SU-DHL-6 (cell line): ENCODE data around the gene RINL.

Source experiments
- EZH2phosphoT487 ChIP-seq: fragments of 200-600 bp; sonication (generic), shearing (Covaris generic); conservative IDR thresholded peaks from 2 replicates; pipeline ENCODE4 v1.6.1; 2018; ENCODE audit warnings: mild to moderate bottlenecking, antibody characterized with exemption, low read length, moderate library complexity, mixed read lengths
- TF ChIP-seq, protein P1 (sequence below): fragments of 200-600 bp; sonication (generic); IDR thresholded peaks from one replicate; pipeline ENCODE4 v1.5.1; 2017; ENCODE audit warnings: antibody characterized with exemption, mild to moderate bottlenecking, low read length, moderate library complexity; ENCODE audit not compliant: insufficient read depth, poor library complexity, severe bottlenecking

DNA sequence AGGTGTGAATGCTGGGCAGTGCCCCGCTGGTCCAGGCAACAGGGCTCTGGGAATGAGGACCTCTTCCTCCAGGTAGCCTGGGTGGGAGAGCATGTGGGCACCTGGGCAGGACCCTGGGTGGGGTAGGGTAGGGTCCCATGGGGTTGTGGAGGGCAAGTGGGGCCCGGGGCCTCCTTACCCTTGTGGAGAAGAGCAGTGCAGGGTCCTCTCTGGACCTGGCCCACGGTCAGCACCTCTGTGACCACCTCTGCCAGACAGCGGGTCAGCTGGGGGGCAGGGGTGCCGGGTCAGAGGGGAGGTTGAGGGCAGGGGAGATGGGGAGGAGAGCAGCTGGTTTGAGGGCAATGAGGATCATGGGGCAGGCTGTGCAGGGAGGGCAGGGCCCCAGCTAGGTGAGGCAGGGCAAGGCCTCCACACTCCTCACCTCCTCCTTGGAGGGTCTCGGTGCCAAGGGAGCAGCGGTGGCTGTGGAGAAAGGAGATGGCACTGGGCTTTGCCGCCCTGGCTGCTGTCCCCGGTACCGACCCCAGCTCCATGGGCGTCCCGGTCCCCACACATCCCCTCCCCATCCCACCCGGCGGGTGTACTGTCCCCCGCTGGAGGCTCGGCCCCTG lies 33.4 kb upstream of the RINL start:
- TF ChIP-seq, protein P1, sequence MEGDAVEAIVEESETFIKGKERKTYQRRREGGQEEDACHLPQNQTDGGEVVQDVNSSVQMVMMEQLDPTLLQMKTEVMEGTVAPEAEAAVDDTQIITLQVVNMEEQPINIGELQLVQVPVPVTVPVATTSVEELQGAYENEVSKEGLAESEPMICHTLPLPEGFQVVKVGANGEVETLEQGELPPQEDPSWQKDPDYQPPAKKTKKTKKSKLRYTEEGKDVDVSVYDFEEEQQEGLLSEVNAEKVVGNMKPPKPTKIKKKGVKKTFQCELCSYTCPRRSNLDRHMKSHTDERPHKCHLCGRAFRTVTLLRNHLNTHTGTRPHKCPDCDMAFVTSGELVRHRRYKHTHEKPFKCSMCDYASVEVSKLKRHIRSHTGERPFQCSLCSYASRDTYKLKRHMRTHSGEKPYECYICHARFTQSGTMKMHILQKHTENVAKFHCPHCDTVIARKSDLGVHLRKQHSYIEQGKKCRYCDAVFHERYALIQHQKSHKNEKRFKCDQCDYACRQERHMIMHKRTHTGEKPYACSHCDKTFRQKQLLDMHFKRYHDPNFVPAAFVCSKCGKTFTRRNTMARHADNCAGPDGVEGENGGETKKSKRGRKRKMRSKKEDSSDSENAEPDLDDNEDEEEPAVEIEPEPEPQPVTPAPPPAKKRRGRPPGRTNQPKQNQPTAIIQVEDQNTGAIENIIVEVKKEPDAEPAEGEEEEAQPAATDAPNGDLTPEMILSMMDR = no peak
- no peak for TF ChIP-seq EZH2phosphoT487
